ENCODE measurements around the gene GRXCR2.

The GRXCR2 gene

GRCh38 chr5:145863003-145863402, 9.8 kb downstream of the GRXCR2 start:
- TF ChIP-seq CTCF (IDR thresholded peaks at IDR 0.05; ENCODE audit: insufficient read depth, low read depth, low read length, missing control alignments) = no peak
- DNase-seq (ENCODE audit: low read depth) = no peak
- no peak overlapping the region for H3K4me3 ChIP-seq (ENCODE audit: low read length)

- DNase-seq (ENCODE audit: low read depth) = no peak
Measured at GRCh38 chr5:145859897-145860296, 12.9 kb downstream of the GRXCR2 start.

GRCh38 chr5:145859453-145859852, 13.4 kb downstream of the GRXCR2 start:
- TF ChIP-seq CTCF (IDR thresholded peaks at IDR 0.05; ENCODE audit: insufficient read depth, low read depth, low read length, missing control alignments) = no peak
- DNase-seq (ENCODE audit: low read depth) = no peak
- H3K4me3 ChIP-seq (ENCODE audit: low read length) = no peak overlapping the region

More at GRCh38 chr5:145859897-145860296, 12.9 kb downstream of the GRXCR2 start:
- peak; percentile 34 for TF ChIP-seq CTCF (IDR thresholded peaks at IDR 0.05; ENCODE audit: insufficient read depth, low read depth, low read length, missing control alignments)
- H3K4me3 ChIP-seq (ENCODE audit: low read length) = no peak overlapping the region

GRCh38 chr5:145858959-145859358, 13.9 kb downstream of the GRXCR2 start:
- no peak overlapping the region for H3K4me3 ChIP-seq (ENCODE audit: low read length)
- DNase-seq (ENCODE audit: low read depth) = no peak
- no peak for TF ChIP-seq CTCF (IDR thresholded peaks at IDR 0.05; ENCODE audit: insufficient read depth, low read depth, low read length, missing control alignments)

GRCh38 chr5:145856285-145856818, 16.5 kb downstream of the GRXCR2 start:
- peak; percentile 46 for DNase-seq (ENCODE audit: low read depth)
- TF ChIP-seq CTCF (IDR thresholded peaks at IDR 0.05; ENCODE audit: insufficient read depth, low read depth, low read length, missing control alignments) = no peak
- no peak overlapping the region for H3K4me3 ChIP-seq (ENCODE audit: low read length)

GRCh38 chr5:145855763-145856267, 17.0 kb downstream of the GRXCR2 start:
- no peak for DNase-seq (ENCODE audit: low read depth)
- no peak overlapping the region for H3K4me3 ChIP-seq (ENCODE audit: low read length)
- no peak for TF ChIP-seq CTCF (IDR thresholded peaks at IDR 0.05; ENCODE audit: insufficient read depth, low read depth, low read length, missing control alignments)

- H3K4me3 ChIP-seq (ENCODE audit: low read length) = no peak overlapping the region
- no peak for TF ChIP-seq CTCF (IDR thresholded peaks at IDR 0.05; ENCODE audit: insufficient read depth, low read depth, low read length, missing control alignments)
- DNase-seq (ENCODE audit: low read depth) = peak; percentile 77
Measured at GRCh38 chr5:145854651-145855258, 18.1 kb downstream of the GRXCR2 start.
